Sigmoid colon (tissue), 7 donors: ENCODE data around the gene POU2AF3. TPM values are rescaled to one million over a fixed set of nuclear protein-coding genes. Genes with fewer than 3 reads are reported as not detected.
A peak's percentile ranks its signal among the peaks of the same experiment; 100 is the strongest.

Experiments used
- DNase-seq: peaks from one replicate; pipeline ENCODE4 v3.0.0-alpha.2; 2019
- H3K27ac ChIP-seq, 4 donors: fragments of 200-600 bp; sonication (generic); one replicate each; pipeline ENCODE4 v1.5.1; 2016 to 2019; ENCODE audit warnings: mild to moderate bottlenecking in 1 of 4
- H3K27me3 ChIP-seq, 3 donors: fragments of 200-600 bp; sonication (generic); one replicate each; pipeline ENCODE4 v1.5.1; 2019; ENCODE audit warnings: mild to moderate bottlenecking in 1 of 3
- H3K36me3 ChIP-seq, 4 donors: fragments of 200-600 bp; sonication (generic); one replicate each; pipeline ENCODE4 v1.5.1; 2016 to 2019
- H3K4me1 ChIP-seq, 4 donors: fragments of 200-600 bp; sonication (generic); one replicate each; pipeline ENCODE4 v1.5.1; 2017 to 2019
- H3K4me3 ChIP-seq, 4 donors: fragments of 200-600 bp; sonication (generic); one replicate each; pipeline ENCODE4 v1.5.1; 2017 to 2019; ENCODE audit warnings: mild to moderate bottlenecking in 2 of 4, moderate library complexity in 1 of 4
- H3K9me3 ChIP-seq, 4 donors: fragments of 200-600 bp in 3 of 4; sonication (generic) in 3 of 4; one replicate each; pipeline versions ENCODE4 v1.5.1 to v1.6.1; 2013 to 2019
- CTCF ChIP-seq, 4 experiments: fragments of 450-650 bp in 3 of 4; fragments of 200-600 bp in 1 of 4; IDR thresholded peaks; one replicate each; pipeline ENCODE4 v1.5.1; 2016 to 2019; ENCODE audit warnings: antibody characterized with exemption in 4 of 4, mild to moderate bottlenecking in 3 of 4, moderate library complexity in 2 of 4
- EP300 ChIP-seq, 4 donors: sonication (generic); formaldehyde crosslinking; IDR thresholded peaks; one replicate each; pipeline ENCODE4 v1.6.1; 2017; ENCODE audit warnings: antibody characterized with exemption in 4 of 4
- POLR2A ChIP-seq, 2 donors: fragments of 450-650 bp; IDR thresholded peaks; one replicate each; pipeline ENCODE4 v1.6.1; 2016; ENCODE audit warnings: antibody characterized with exemption in 2 of 2, mild to moderate bottlenecking in 2 of 2, moderate library complexity in 2 of 2
- POLR2AphosphoS5 ChIP-seq, 4 donors: sonication (generic); formaldehyde crosslinking; IDR thresholded peaks; one replicate each; pipeline ENCODE4 v1.6.1; 2017; ENCODE audit warnings: antibody characterized with exemption in 4 of 4
- WGBS, 2 donors: extraction: QIAGEN DNeasy Blood & Tissue Kit; methylation state at CpG; one replicate each; pipeline ENCODE4 v1.1.7; 2013; 5-methylcytosine and 5-hydroxymethylcytosine counted together
- intact Hi-C: fragments of 100-400 bp; cut with DNase I; formaldehyde crosslinking; loops from one replicate; pipeline ENCODE4 v1.15.1; 2023
- polyA plus RNA-seq, 3 donors: library from polyadenylated mRNA; stranded (reverse); fragments of 200-250 nt; gene quantifications; one replicate each; pipeline ENCODE4 v1.2.3, GENCODE V29; 2013
- total RNA-seq, 4 donors: library from RNA; depleted of rRNA; stranded (reverse); fragments of >200 nt; gene quantifications; one replicate each; pipeline ENCODE4 v1.1.0, GENCODE V29; 2016
- donor health status: healthy with polysubstance abuse.
- donor health status: Bipolar disorder and iron deficiency.
- donor health status: healthy.

POU2AF3 gene
- total RNA-seq (1 to 10 TPM in 3 of 4 donors, under 1 TPM in 1; 0.68 to 4.7 (median 3.2) TPM), polyA plus RNA-seq (1 to 10 TPM in 2 of 3 donors, under 1 TPM in 1; 0.92 to 5.8 (median 4.8) TPM)

- H3K4me1 ChIP-seq = peaks cover 0 to 46% (median 30%) of the 10 kb centered on the region in 4 donors
- no peaks in the 10 kb centered on the region for H3K27me3 ChIP-seq
- H3K27ac ChIP-seq = peak within 1 kb of the TSS; percentile 77 to 96 (median 93)
- TF ChIP-seq POLR2A (IDR thresholded peaks at IDR 0.05) (no peak), CTCF (IDR thresholded peaks at IDR 0.05) (no peak), POLR2AphosphoS5 (IDR thresholded peaks at IDR 0.05) (no peak), EP300 (IDR thresholded peaks at IDR 0.05) (no peak)
- 6 to 14% methylated on average over 57 of the region's 57 CpGs for WGBS, 2 donors
- H3K4me3 ChIP-seq = peak within 1 kb of the TSS; percentile 76 to 93 (median 88)
- peak; percentile 69 for DNase-seq
- intact Hi-C loops = loop anchor here (2.0 to 5.0 kb wide), 3 partner anchors 34 to 144 kb away; no protein-coding TSS in a partner anchor
- no peaks in the 10 kb centered on the region for H3K36me3 ChIP-seq
- H3K9me3 ChIP-seq = no peaks in the 10 kb centered on the region
These were observed at the start of gene POU2AF3 for GRCh38 chr11:111298413-111299100. TSS of gene POU2AF3 (plus strand) at chr11:111298546. CDS start at chr11:111298582, 36 bp downstream.

GRCh38 chr11:111250936-111251335 is 47.4 kb upstream of the POU2AF3 start:
- TF ChIP-seq CTCF (IDR thresholded peaks at IDR 0.05) = no peak
- TF ChIP-seq POLR2A (IDR thresholded peaks at IDR 0.05) = no peak
- TF ChIP-seq POLR2AphosphoS5 (IDR thresholded peaks at IDR 0.05) = no peak
- TF ChIP-seq EP300 (IDR thresholded peaks at IDR 0.05) = no peak
- H3K27me3 ChIP-seq = no peaks in the 10 kb centered on the region
- no peak for DNase-seq
- H3K4me3 ChIP-seq = no peak overlapping the region
- intact Hi-C loops = no loop called here
- no peaks in the 10 kb centered on the region for H3K36me3 ChIP-seq
- no peaks in the 10 kb centered on the region for H3K9me3 ChIP-seq
- no peaks in the 10 kb centered on the region for H3K4me1 ChIP-seq
- no peak overlapping the region for H3K27ac ChIP-seq
- WGBS, 2 donors = 29 to 68% methylated on average over 2 of the region's 2 CpGs

- H3K27me3 ChIP-seq = no peaks in the 10 kb centered on the region
- WGBS, 2 donors = 81 to 97% methylated on average over 1 of the region's 1 CpG
- no peak overlapping the region for H3K27ac ChIP-seq
- DNase-seq = no peak
- no peak overlapping the region for H3K4me3 ChIP-seq
- no peaks in the 10 kb centered on the region for H3K4me1 ChIP-seq
- TF ChIP-seq POLR2A (IDR thresholded peaks at IDR 0.05) = no peak
- TF ChIP-seq EP300 (IDR thresholded peaks at IDR 0.05) = no peak
- TF ChIP-seq POLR2AphosphoS5 (IDR thresholded peaks at IDR 0.05) = no peak
- TF ChIP-seq CTCF (IDR thresholded peaks at IDR 0.05) = no peak
- no peaks in the 10 kb centered on the region for H3K9me3 ChIP-seq
- intact Hi-C loops = no loop called here
- no peaks in the 10 kb centered on the region for H3K36me3 ChIP-seq
These were observed 45.2 kb upstream of the POU2AF3 start for GRCh38 chr11:111253131-111253530.

GRCh38 chr11:111253630-111254029 is 44.7 kb upstream of the POU2AF3 start:
- H3K27me3 ChIP-seq = no peaks in the 10 kb centered on the region
- H3K4me1 ChIP-seq = no peaks in the 10 kb centered on the region
- no peak for TF ChIP-seq POLR2AphosphoS5 (IDR thresholded peaks at IDR 0.05)
- no peak for TF ChIP-seq EP300 (IDR thresholded peaks at IDR 0.05)
- no peak for TF ChIP-seq POLR2A (IDR thresholded peaks at IDR 0.05)
- no peak for TF ChIP-seq CTCF (IDR thresholded peaks at IDR 0.05)
- no peak overlapping the region for H3K27ac ChIP-seq
- H3K36me3 ChIP-seq = no peaks in the 10 kb centered on the region
- intact Hi-C loops = no loop called here
- H3K9me3 ChIP-seq = no peaks in the 10 kb centered on the region
- no peak for DNase-seq
- WGBS, 2 donors = 84 to 90% methylated on average over 5 of the region's 5 CpGs
- no peak overlapping the region for H3K4me3 ChIP-seq
